ENCODE data around the gene ZNF777. TPM values are rescaled to one million over a fixed set of nuclear protein-coding genes. Genes with fewer than 3 reads are reported as not detected.

The ZNF777 gene
- total RNA-seq, 1 donor from 2014 or later: 8.6 TPM

DNA sequence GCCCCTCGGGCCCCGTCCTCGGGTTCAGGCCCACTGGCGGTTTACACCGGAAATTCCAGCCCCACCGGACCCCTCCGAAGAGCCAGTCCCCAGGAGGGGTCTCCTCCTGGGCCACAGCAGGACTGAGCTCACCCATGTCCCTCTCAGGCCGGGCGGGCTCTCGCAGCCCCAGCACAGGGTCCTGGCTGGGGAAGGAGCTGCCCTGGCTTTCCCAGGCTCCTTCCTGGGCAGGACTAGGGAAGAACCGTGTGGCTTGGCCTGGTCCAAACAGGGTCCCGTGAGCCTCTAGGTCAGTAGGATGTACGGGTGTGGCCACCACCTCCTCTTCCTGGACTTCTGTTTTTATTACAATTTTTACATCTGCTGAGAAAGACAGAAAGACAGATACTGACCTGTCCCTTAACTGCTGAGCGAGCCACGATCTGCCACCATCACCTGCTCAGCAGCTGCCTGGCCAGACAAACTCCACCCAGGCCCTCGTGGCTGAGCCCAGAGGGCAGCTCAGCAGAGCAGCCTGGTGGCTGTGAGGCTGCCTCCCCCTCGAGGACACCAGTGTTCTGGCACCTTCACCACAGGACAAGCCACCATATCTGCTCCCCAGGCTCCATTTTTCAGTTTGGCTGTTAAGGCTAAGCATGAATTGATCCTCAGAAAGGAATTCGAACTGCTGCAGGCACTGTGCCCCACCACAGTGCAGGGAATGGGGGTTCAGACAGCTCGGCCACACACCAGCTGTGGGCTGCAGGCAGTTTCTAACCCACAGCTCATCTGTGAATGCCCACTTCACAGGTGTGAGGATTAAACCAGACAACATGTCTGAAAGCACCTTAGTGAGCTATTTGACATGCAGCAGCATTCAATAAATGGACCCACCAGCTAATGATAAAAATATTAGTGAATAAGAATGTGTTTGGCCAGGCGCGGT, 14.5 kb upstream of the ZNF777 start:
- intact Hi-C loops (cut with DNase I): no loop called here
- ATAC-seq: peak in 1 of 2 donors; percentile 12
- Histone ChIP-seq H3K9me3 (no peaks in the 10 kb centered on the region), H3K4me1 (no peaks in the 10 kb centered on the region), H3K27me3 (ENCODE audit: low read depth) (no peaks in the 10 kb centered on the region), H3K4me3 (no peak overlapping the region), H3K27ac (no peak overlapping the region), H3K36me3 (peaks cover 55% of the 10 kb centered on the region)
- TF ChIP-seq, protein P1, sequence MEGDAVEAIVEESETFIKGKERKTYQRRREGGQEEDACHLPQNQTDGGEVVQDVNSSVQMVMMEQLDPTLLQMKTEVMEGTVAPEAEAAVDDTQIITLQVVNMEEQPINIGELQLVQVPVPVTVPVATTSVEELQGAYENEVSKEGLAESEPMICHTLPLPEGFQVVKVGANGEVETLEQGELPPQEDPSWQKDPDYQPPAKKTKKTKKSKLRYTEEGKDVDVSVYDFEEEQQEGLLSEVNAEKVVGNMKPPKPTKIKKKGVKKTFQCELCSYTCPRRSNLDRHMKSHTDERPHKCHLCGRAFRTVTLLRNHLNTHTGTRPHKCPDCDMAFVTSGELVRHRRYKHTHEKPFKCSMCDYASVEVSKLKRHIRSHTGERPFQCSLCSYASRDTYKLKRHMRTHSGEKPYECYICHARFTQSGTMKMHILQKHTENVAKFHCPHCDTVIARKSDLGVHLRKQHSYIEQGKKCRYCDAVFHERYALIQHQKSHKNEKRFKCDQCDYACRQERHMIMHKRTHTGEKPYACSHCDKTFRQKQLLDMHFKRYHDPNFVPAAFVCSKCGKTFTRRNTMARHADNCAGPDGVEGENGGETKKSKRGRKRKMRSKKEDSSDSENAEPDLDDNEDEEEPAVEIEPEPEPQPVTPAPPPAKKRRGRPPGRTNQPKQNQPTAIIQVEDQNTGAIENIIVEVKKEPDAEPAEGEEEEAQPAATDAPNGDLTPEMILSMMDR (IDR thresholded peaks at IDR 0.05): no peak
- DNase-seq: no peak

DNA sequence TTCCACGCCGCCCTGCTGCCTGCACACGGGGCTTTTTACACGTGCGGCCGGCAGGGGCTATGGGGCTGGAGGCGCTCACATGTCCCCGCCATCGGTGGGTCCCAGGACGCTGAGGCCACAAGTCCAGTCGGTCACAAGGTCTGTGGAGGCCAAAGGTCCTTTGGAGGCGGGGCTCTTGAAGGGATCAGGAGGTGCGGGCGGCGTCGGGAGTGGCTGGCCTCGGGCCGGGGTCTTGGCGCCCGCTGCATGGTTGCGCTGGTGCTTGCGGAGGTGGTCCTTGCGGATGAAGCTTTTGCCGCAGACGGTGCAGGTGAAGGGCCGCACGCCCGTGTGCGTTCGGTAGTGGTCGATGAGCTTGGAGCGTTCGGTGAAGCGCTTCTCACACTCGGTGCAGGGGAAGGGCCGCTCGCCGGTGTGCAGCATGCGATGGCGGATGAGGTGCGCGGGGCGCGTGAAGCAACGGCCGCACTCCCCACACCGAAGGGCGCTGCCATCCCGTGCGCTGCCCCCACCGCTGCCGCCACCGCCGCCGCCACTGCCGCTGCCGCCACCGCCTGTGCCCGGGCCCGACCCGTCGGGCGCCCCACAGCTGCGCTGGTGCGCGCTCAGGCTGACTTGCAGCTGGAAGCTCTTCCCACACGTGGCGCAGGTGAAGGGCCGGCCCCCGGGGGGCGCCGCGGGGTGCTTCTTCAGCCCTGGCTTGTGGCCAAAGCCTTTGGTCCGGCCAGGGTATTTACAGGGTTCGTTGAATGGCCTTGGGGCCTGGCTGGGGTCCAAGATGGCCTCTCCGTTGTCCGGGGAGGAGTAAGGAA, 13.7 kb upstream of the ZNF777 start:
- H3K4me1 ChIP-seq: no peaks in the 10 kb centered on the region
- no peaks in the 10 kb centered on the region for H3K27me3 ChIP-seq (ENCODE audit: low read depth)
- H3K36me3 ChIP-seq: peaks cover 55% of the 10 kb centered on the region
- H3K4me3 ChIP-seq: no peak overlapping the region
- no peak overlapping the region for H3K27ac ChIP-seq
- ATAC-seq: peak; percentile 12 to 17
- no peaks in the 10 kb centered on the region for H3K9me3 ChIP-seq
- TF ChIP-seq, protein P1 (IDR thresholded peaks at IDR 0.05): no peak
- intact Hi-C loops (cut with DNase I): no loop called here
- DNase-seq: no peak

GRCh38 chr7:149473251-149473650, 12.4 kb upstream of the ZNF777 start:
- Histone ChIP-seq H3K27me3 (ENCODE audit: low read depth) (no peaks in the 10 kb centered on the region), H3K27ac (no peak overlapping the region), H3K9me3 (no peaks in the 10 kb centered on the region), H3K4me3 (no peak overlapping the region), H3K36me3 (peaks cover 55% of the 10 kb centered on the region), H3K4me1 (no peaks in the 10 kb centered on the region)
- no peak for ATAC-seq
- intact Hi-C loops (cut with DNase I): no loop called here
- TF ChIP-seq, protein P1 (IDR thresholded peaks at IDR 0.05): no peak
- DNase-seq: no peak

DNA sequence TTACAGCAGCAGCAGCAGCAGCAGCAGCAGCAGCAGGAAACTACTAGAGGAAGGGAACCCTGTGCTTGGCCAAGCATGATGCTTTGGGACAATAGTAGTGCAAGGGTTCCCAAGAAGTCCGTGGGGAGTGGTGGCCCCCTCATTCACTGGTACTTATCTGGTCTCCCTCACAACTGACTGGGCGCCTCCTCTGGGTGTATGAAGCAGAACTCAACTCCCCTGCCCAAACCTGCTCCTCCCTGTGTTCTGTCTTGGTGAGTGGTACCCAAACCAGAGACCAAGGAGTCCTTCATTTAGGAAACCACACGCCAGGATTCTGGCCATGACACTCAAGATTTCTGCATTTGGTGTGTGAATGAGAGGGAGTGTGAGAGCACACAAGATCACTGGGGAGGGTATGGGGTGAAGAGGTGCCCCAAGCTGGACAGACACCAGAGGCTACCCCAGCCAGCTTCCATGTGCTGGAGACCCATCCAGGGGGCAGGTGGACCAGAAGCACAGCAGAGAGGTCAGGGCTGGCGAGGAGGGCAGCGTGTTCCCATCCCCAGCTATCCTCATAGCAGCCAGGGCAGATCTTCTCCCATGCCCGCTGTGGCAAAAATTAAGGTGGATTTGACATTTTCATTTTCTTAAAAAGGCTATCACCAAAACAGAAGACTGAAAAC, 10.6 kb upstream of the ZNF777 start:
- intact Hi-C loops (cut with DNase I): no loop called here
- DNase-seq: no peak
- H3K36me3 ChIP-seq: peaks cover 44% of the 10 kb centered on the region
- no peak overlapping the region for H3K27ac ChIP-seq
- ATAC-seq: no peak
- H3K4me1 ChIP-seq: no peaks in the 10 kb centered on the region
- TF ChIP-seq, protein P1 (IDR thresholded peaks at IDR 0.05): no peak
- H3K4me3 ChIP-seq: no peak overlapping the region
- no peaks in the 10 kb centered on the region for H3K9me3 ChIP-seq
- H3K27me3 ChIP-seq (ENCODE audit: low read depth): no peaks in the 10 kb centered on the region

- no peaks in the 10 kb centered on the region for H3K27me3 ChIP-seq (ENCODE audit: low read depth)
- DNase-seq (no peak), ATAC-seq (no peak)
- H3K9me3 ChIP-seq: no peaks in the 10 kb centered on the region
- H3K4me3 ChIP-seq: no peak overlapping the region
- no peak overlapping the region for H3K27ac ChIP-seq
- intact Hi-C loops (cut with DNase I): no loop called here
- peaks cover 28% of the 10 kb centered on the region for H3K36me3 ChIP-seq
- TF ChIP-seq, protein P1 (IDR thresholded peaks at IDR 0.05): no peak
- H3K4me1 ChIP-seq: no peaks in the 10 kb centered on the region
Observed at GRCh38 chr7:149469806-149470205, 8.9 kb upstream of the ZNF777 start.

All from lower lobe of right lung (tissue), 2 donors.